Stimulated activated CD4-positive, alpha-beta T cell treated with anti-CD3 and anti-CD28 coated beads, Interleukin-15, amount 100 ng/mL, for 1 hour (primary cell): ENCODE data around the gene LIN28A.

Source experiments
- DNase-seq, 2 donors: peaks; one replicate each; pipeline ENCODE4 v3.0.0-alpha.2; 2020; ENCODE audit warnings: low read depth in 1 of 2, low spot score in 1 of 2

The LIN28A gene

GRCh38 chr1:26432793-26433192, 22.2 kb downstream of the LIN28A start:
- no peak for DNase-seq

GRCh38 chr1:26434161-26434752, 23.6 kb downstream of the LIN28A start:
- DNase-seq: no peak

GRCh38 chr1:26438041-26438440, 27.4 kb downstream of the LIN28A start:
- DNase-seq: no peak

GRCh38 chr1:26440259-26440658, 29.6 kb downstream of the LIN28A start:
- DNase-seq: no peak

GRCh38 chr1:26449868-26450267, 39.3 kb downstream of the LIN28A start:
- no peak for DNase-seq

- DNase-seq: no peak
These were observed 40.3 kb downstream of the LIN28A start for GRCh38 chr1:26450908-26451307.

GRCh38 chr1:26452459-26453183, 42.0 kb downstream of the LIN28A start:
- no peak for DNase-seq

GRCh38 chr1:26459148-26459547, 48.5 kb downstream of the LIN28A start:
- DNase-seq: no peak

GRCh38 chr1:26459573-26460031, 49.0 kb downstream of the LIN28A start:
- DNase-seq: no peak

GRCh38 chr1:26468911-26469310, 58.3 kb downstream of the LIN28A start:
- no peak for DNase-seq

GRCh38 chr1:26469558-26469957, 58.9 kb downstream of the LIN28A start:
- no peak for DNase-seq

- no peak for DNase-seq
These were observed 60.4 kb downstream of the LIN28A start for GRCh38 chr1:26470878-26471497.

GRCh38 chr1:26471498-26472319, 61.1 kb downstream of the LIN28A start:
- DNase-seq: peak; percentile 3 to 19

GRCh38 chr1:26472320-26472900, 61.8 kb downstream of the LIN28A start, which contains the start of gene HMGN2:
Gene HMGN2, plus strand, starts transcription at chr1:26472440. Its CDS starts 173 bp downstream, at chr1:26472613.
- peak; percentile 72 to 80 for DNase-seq

- peak; percentile 93 to 94 for DNase-seq
These were observed 62.6 kb downstream of the LIN28A start for GRCh38 chr1:26472901-26473845.

GRCh38 chr1:26474818-26475217, 64.2 kb downstream of the LIN28A start:
- DNase-seq: no peak

GRCh38 chr1:26475989-26476388, 65.4 kb downstream of the LIN28A start:
- DNase-seq: no peak

GRCh38 chr1:26476958-26477357, 66.3 kb downstream of the LIN28A start:
- no peak for DNase-seq

GRCh38 chr1:26477446-26478152, 67.0 kb downstream of the LIN28A start:
- DNase-seq: no peak
